RWPE2 (cell line): ENCODE data around the gene OR6P1.

Source experiments
- ATAC-seq: fragments of 200-7000 bp; cut with Tn5 transposase; 3 replicates; pipeline ENCODE4 v1.9.1; 2021; ENCODE audit warnings: low read depth
- DNase-seq: peaks from one replicate; pipeline ENCODE4 v3.0.0-alpha.2; 2020; ENCODE audit warnings: low spot score
- H3K27ac ChIP-seq: fragments of 450-650 bp; 2 replicates; pipeline ENCODE4 v1.5.1; 2017; ENCODE audit warnings: mild to moderate bottlenecking; ENCODE audit not compliant: poor library complexity, severe bottlenecking
- H3K27me3 ChIP-seq: fragments of 250-450 bp; sonication (Bioruptor Pico); 2 replicates; pipeline ENCODE4 v1.5.1; 2021; ENCODE audit warnings: mild to moderate bottlenecking, moderate library complexity; ENCODE audit not compliant: insufficient read depth, poor library complexity, severe bottlenecking
- H3K36me3 ChIP-seq: fragments of 250-450 bp; sonication (Bioruptor Pico); 2 replicates; pipeline ENCODE4 v1.5.1; 2020; ENCODE audit warnings: low read depth, mild to moderate bottlenecking, moderate library complexity
- H3K4me1 ChIP-seq: fragments of 250-450 bp; sonication (Bioruptor Pico); 2 replicates; pipeline ENCODE4 v1.5.1; 2021; ENCODE audit warnings: mild to moderate bottlenecking, moderate library complexity; ENCODE audit not compliant: insufficient read depth, poor library complexity, severe bottlenecking
- H3K4me3 ChIP-seq: fragments of 250-450 bp; sonication (Bioruptor Pico); 2 replicates; pipeline ENCODE4 v1.5.1; 2021; ENCODE audit warnings: mild to moderate bottlenecking, moderate library complexity; ENCODE audit not compliant: severe bottlenecking
- H3K9me3 ChIP-seq: fragments of 250-450 bp; sonication (Bioruptor Pico); 2 replicates; pipeline ENCODE4 v1.5.1; 2021; ENCODE audit warnings: mild to moderate bottlenecking, moderate library complexity; ENCODE audit not compliant: severe bottlenecking
- TF ChIP-seq, protein P1 (sequence below): fragments of 450-650 bp; IDR thresholded peaks from one replicate; pipeline ENCODE4 v1.5.1; 2017; ENCODE audit warnings: mild to moderate bottlenecking, moderate library complexity; ENCODE audit not compliant: poor library complexity, severe bottlenecking

Gene OR6P1

DNA sequence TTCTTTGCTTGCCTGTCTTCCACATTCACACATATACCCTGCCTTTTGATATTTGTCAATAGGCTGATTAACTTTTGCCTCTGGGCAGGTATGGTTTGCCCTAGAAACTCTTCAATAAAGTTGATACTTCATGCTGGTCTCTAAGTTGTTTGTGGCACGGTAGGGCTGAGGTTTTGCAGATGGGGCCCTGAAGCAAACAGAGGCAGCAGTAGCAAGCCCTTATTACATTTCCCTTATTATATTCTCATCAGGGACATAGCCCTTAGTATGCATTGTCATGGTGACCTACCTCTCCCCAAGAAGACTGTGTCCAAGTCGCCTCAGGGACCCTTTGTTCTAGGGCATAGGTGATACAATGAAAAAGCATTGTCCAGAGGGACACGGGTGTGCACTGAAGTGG lies at the start of gene OR6P1:
OR6P1 (minus strand) TSS at position 101 of the 400 bp plus-strand sequence. CDS start 6,976 bp downstream, outside the sequence.
- no peak for ATAC-seq
- no peak within 1 kb of the TSS for H3K4me3 ChIP-seq
- no peak for DNase-seq
- TF ChIP-seq, protein P1, sequence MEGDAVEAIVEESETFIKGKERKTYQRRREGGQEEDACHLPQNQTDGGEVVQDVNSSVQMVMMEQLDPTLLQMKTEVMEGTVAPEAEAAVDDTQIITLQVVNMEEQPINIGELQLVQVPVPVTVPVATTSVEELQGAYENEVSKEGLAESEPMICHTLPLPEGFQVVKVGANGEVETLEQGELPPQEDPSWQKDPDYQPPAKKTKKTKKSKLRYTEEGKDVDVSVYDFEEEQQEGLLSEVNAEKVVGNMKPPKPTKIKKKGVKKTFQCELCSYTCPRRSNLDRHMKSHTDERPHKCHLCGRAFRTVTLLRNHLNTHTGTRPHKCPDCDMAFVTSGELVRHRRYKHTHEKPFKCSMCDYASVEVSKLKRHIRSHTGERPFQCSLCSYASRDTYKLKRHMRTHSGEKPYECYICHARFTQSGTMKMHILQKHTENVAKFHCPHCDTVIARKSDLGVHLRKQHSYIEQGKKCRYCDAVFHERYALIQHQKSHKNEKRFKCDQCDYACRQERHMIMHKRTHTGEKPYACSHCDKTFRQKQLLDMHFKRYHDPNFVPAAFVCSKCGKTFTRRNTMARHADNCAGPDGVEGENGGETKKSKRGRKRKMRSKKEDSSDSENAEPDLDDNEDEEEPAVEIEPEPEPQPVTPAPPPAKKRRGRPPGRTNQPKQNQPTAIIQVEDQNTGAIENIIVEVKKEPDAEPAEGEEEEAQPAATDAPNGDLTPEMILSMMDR = no peak
- H3K27me3 ChIP-seq = peaks cover 5% of the 10 kb centered on the region
- no peaks in the 10 kb centered on the region for H3K36me3 ChIP-seq
- H3K27ac ChIP-seq = no peak within 1 kb of the TSS
- H3K4me1 ChIP-seq = no peaks in the 10 kb centered on the region
- H3K9me3 ChIP-seq = no peaks in the 10 kb centered on the region

DNA sequence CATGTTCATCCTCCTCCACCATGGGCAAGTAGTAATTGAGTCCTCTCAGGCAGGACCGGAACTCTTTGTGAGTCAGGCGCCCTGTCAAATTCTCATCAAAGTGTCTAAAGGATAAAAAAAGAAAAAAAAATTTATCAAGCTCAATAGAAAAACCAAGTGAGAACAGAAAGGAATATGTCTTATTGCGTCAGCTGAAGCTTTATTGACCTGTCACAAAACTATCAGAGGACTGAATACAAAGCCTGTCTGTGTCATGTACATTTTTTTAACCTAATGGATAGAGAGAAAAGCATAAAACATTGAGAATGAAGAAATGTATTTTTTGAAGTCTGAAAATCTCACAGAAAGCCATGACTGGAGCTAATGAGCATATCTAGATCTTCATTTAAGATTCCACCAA lies 43.4 kb upstream of the OR6P1 start:
- Histone ChIP-seq H3K4me1 (no peaks in the 10 kb centered on the region), H3K9me3 (no peaks in the 10 kb centered on the region), H3K36me3 (no peaks in the 10 kb centered on the region), H3K27ac (no peak overlapping the region), H3K27me3 (no peaks in the 10 kb centered on the region), H3K4me3 (no peak overlapping the region)
- DNase-seq (no peak), ATAC-seq (no peak)
- TF ChIP-seq, protein P1 = no peak

DNA sequence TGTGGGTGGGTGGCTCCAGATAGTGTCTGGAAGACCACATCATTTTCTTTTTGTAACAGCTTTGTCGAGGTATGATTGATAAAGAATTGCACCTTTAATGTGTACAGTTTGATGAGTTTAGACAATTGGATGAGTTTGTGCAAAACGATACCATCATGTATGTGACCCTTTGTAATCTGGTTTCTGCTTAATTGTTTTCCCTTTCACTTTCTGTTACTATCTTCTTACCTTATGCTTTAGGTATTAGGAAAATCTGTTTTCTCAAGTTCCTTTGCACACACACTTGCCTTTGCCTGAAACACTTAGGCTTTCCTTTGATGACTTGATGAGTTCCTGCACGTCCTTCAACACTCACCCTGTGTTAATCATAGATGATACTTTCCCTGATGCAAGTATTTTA lies 41.5 kb upstream of the OR6P1 start:
- H3K27me3 ChIP-seq = no peaks in the 10 kb centered on the region
- DNase-seq (no peak), ATAC-seq (no peak)
- no peaks in the 10 kb centered on the region for H3K4me1 ChIP-seq
- H3K9me3 ChIP-seq = no peaks in the 10 kb centered on the region
- no peak overlapping the region for H3K4me3 ChIP-seq
- H3K36me3 ChIP-seq = no peaks in the 10 kb centered on the region
- no peak overlapping the region for H3K27ac ChIP-seq
- TF ChIP-seq, protein P1 = no peak

DNA sequence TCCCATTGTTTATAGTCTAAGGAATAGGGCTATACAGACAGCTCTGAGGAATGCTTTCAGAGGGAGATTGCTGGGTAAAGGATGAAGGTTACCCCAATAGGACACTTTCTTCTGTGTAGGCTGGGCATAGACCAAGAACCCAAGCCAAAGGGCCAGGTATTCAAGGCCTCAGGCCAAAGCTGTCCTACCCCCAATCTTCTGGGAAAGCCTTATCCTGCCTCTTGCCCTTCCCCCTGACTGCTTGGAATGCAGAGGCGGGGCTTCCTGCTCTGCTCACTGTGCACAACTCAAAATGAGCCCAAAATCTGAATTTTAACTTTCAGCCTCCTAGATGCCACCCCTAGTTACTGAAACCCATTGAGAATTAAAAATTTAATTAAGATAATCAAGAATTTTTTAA lies 36.9 kb upstream of the OR6P1 start:
- Histone ChIP-seq H3K4me3 (no peak overlapping the region), H3K27me3 (no peaks in the 10 kb centered on the region), H3K27ac (no peak overlapping the region), H3K4me1 (no peaks in the 10 kb centered on the region), H3K9me3 (no peaks in the 10 kb centered on the region), H3K36me3 (no peaks in the 10 kb centered on the region)
- TF ChIP-seq, protein P1 = no peak
- ATAC-seq (no peak), DNase-seq (no peak)

GRCh38 chr1:158604968-158605367 lies 34.6 kb upstream of the OR6P1 start, which contains the start of gene OR10Z1:
OR10Z1 (plus strand) TSS chr1:158605268; CDS start chr1:158606439, 1,171 bp downstream.
- TF ChIP-seq, protein P1 = no peak
- DNase-seq (no peak), ATAC-seq (no peak)
- Histone ChIP-seq H3K27ac (no peak within 1 kb of the TSS), H3K27me3 (no peaks in the 10 kb centered on the region), H3K36me3 (no peaks in the 10 kb centered on the region), H3K4me1 (no peaks in the 10 kb centered on the region), H3K4me3 (no peak within 1 kb of the TSS), H3K9me3 (no peaks in the 10 kb centered on the region)
